Choroid plexus epithelial cell (primary cell): ENCODE measurements around the gene CCDC85B.

Experiments used
- DNase-seq: peaks from one replicate; pipeline ENCODE4 v3.0.0-alpha.2; 2010; ENCODE audit warnings: low read depth
- H3K4me3 ChIP-seq: 2 replicates; pipeline ENCODE4 v1.5.1; 2011; ENCODE audit warnings: low read depth, mild to moderate bottlenecking, control low read depth, low read length, moderate library complexity
- CTCF ChIP-seq: conservative IDR thresholded peaks from 2 replicates; pipeline ENCODE4 v1.5.1; 2011; ENCODE audit warnings: low read depth, mild to moderate bottlenecking, control low read depth, inconsistent platforms, low read length, moderate library complexity

The CCDC85B gene

GRCh38 chr11:65866509-65867283 is 23.8 kb upstream of the CCDC85B start:
- TF ChIP-seq CTCF = no peak
- no peak for DNase-seq
- H3K4me3 ChIP-seq = no peak overlapping the region

GRCh38 chr11:65867284-65868071 is 23.0 kb upstream of the CCDC85B start:
- no peak for TF ChIP-seq CTCF
- H3K4me3 ChIP-seq = no peak overlapping the region
- peak; percentile 17 for DNase-seq

DNA sequence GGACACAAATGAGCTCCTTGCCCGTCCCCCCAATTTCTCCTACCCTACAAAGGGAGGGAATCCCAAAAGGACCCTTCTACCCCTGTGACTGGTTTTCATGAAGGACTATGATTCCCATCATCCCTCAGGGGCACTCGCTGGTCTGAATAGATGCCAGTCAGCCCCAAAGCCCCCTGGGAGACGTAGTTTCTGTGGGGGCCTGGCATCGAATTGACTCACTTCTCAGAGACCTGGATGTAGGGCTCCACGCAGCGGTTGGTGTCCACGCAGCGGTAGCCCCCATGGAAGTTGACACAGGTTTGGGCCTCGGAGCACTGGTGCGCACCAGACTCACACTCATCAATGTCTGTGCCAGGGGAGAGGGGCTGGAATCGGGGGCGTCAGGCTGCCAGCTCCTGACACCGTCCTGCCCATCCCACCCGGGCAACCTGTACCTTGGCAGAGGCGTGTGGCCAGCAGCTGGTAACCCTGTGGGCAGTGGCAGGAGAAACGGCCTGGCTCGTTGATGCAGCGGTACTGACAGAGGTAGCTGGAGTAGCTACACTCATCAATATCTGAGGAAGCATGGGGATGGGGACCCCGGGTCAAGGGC is 22.3 kb upstream of the CCDC85B start:
- no peak overlapping the region for H3K4me3 ChIP-seq
- no peak for DNase-seq

GRCh38 chr11:65868907-65869306 is 21.6 kb upstream of the CCDC85B start:
- TF ChIP-seq CTCF = no peak
- no peak overlapping the region for H3K4me3 ChIP-seq
- DNase-seq = no peak

More for the DNA sequence above, 22.3 kb upstream of the CCDC85B start:
- no peak for TF ChIP-seq CTCF

GRCh38 chr11:65869643-65870306 is 20.7 kb upstream of the CCDC85B start:
- no peak for TF ChIP-seq CTCF
- no peak overlapping the region for H3K4me3 ChIP-seq
- no peak for DNase-seq

DNA sequence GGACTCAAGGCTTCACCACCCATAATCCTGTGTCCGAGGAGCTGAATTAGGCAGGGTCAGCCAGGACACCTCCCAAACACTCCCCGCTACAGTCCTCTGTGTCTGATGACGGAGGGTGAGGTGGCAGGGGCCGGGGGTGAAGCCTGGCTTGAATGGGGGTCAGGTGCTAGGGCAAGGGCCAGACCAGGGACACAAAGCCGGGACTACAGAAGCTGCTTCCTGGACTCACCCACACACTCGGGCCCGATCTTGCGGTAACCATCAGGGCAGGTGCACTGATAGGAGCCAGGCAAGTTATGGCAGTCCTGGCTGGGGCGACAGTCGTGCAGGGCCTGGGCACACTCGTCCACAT is 20.2 kb upstream of the CCDC85B start:
- peak overlapping the region; percentile 30 for H3K4me3 ChIP-seq
- no peak for TF ChIP-seq CTCF
- no peak for DNase-seq
